Endothelial cell of umbilical vein (primary cell): ENCODE results near the gene TJP1. TPM values are rescaled to one million over a fixed set of nuclear protein-coding genes. Genes with fewer than 3 reads are reported as not detected.
A peak's percentile ranks its signal among the peaks of the same experiment; 100 is the strongest.

Experiments used
- BruUV-seq: library from RNA; stranded (reverse); fragments of 400-500 nt; replicated peaks from 2 replicates; lab custom pipeline; 2021; lab: Mats Ljungman, UMichigan
- CTCF ChIA-PET: fragments of 300-600, 350-600 bp; sonication (Branson Sonifier 250); formaldehyde crosslinking; loops from one replicate; lab custom pipeline; 2021; ENCODE audit warnings: antibody characterized with exemption, inconsistent platforms; lab: Charles Lee
- POLR2A ChIA-PET: fragments of 300-600, 350-600 bp; sonication (Branson Sonifier 250); formaldehyde crosslinking; loops from one replicate; lab custom pipeline; 2021; ENCODE audit warnings: antibody characterized with exemption, inconsistent platforms; lab: Charles Lee
- DNase-seq: peaks from one replicate; pipeline ENCODE4 v3.0.0-alpha.2; 2011; ENCODE audit warnings: low read depth, low spot score
- FAIRE-seq: peaks from 2 replicates; lab custom pipeline; 2011; peaks lifted over from hg19 to GRCh38; lab: Jason Lieb, UNC
- H2AFZ ChIP-seq: 2 replicates; pipeline ENCODE4 v1.6.0; 2012; ENCODE audit warnings: low read depth, low read length, control low read depth, inconsistent platforms
- H3K27ac ChIP-seq: 2 replicates; pipeline ENCODE4 v1.5.1; 2011; ENCODE audit warnings: low read depth, mild to moderate bottlenecking, control low read depth, low read length, moderate library complexity; ENCODE audit not compliant: insufficient read depth
- H3K27me3 ChIP-seq, 2 experiments: 2 replicates each; pipeline versions ENCODE4 v1.6.0 to v1.6.1; 2011; ENCODE audit warnings: low read length in 2 of 2, mixed read lengths in 1 of 2; ENCODE audit not compliant: control insufficient read depth in 2 of 2, insufficient read depth in 2 of 2
- H3K36me3 ChIP-seq, 2 experiments: 2 replicates in 1 of 2; 3 replicates in 1 of 2; pipeline ENCODE4 v1.5.1; 2011; ENCODE audit warnings: low read length in 2 of 2, mild to moderate bottlenecking in 1 of 2, moderate library complexity in 1 of 2; ENCODE audit not compliant: control insufficient read depth in 2 of 2, insufficient read depth in 2 of 2; ENCODE audit errors: extremely low read depth in 1 of 2
- H3K4me1 ChIP-seq: 3 replicates; pipeline ENCODE4 v1.5.1; 2011; ENCODE audit warnings: mild to moderate bottlenecking, low read length; ENCODE audit not compliant: control insufficient read depth, insufficient read depth; ENCODE audit errors: extremely low read depth
- H3K4me2 ChIP-seq: 2 replicates; pipeline ENCODE4 v1.6.1; 2011; ENCODE audit warnings: low read length, control low read depth, mixed read lengths; ENCODE audit not compliant: insufficient read depth
- H3K4me3 ChIP-seq, 3 experiments: fragments of 200-600 bp in 1 of 3; sonication (generic), shearing (Covaris generic) in 1 of 3; replicated peaks in 1 of 3; 2 replicates each; pipeline ENCODE4 v1.5.1; 2011 to 2016; ENCODE audit warnings: control low read depth in 3 of 3, low read length in 3 of 3, mild to moderate bottlenecking in 2 of 3, inconsistent platforms in 1 of 3, low read depth in 1 of 3, moderate library complexity in 1 of 3; ENCODE audit not compliant: insufficient read depth in 1 of 3
- H3K79me2 ChIP-seq: 2 replicates; pipeline ENCODE4 v1.6.0; 2012; ENCODE audit warnings: low read length, inconsistent platforms; ENCODE audit not compliant: control insufficient read depth, insufficient read depth
- H3K9ac ChIP-seq: replicated peaks from 2 replicates; pipeline ENCODE3; 2011; ENCODE audit warnings: low read length, control low read depth; ENCODE audit not compliant: insufficient read depth; ENCODE audit errors: extremely low read depth
- H3K9me1 ChIP-seq: replicated peaks from 3 replicates; pipeline ENCODE4 v1.6.0; 2011; ENCODE audit warnings: mild to moderate bottlenecking, low read length; ENCODE audit not compliant: control insufficient read depth, insufficient read depth; ENCODE audit errors: extremely low read depth
- H3K9me3 ChIP-seq: replicated peaks from 2 replicates; pipeline ENCODE4 v1.5.1; 2012; ENCODE audit warnings: low read length, inconsistent platforms; ENCODE audit not compliant: control insufficient read depth, insufficient read depth
- H4K20me1 ChIP-seq: replicated peaks from 2 replicates; pipeline ENCODE3; 2011; ENCODE audit warnings: mild to moderate bottlenecking, low read length; ENCODE audit not compliant: control insufficient read depth, insufficient read depth; ENCODE audit errors: extremely low read depth
- CTCF ChIP-seq, 2 donors: IDR thresholded peaks; 1 replicate in 1 of 2; 2 replicates in 1 of 2; pipeline ENCODE4 v1.5.1; 2011; ENCODE audit warnings: low read length in 2 of 2, mild to moderate bottlenecking in 2 of 2, moderate library complexity in 2 of 2, control low read depth in 1 of 2, inconsistent platforms in 1 of 2, low read depth in 1 of 2; ENCODE audit not compliant: insufficient read depth in 1 of 2; ENCODE audit errors: extremely low read depth in 1 of 2
- EZH2 ChIP-seq: IDR thresholded peaks from 2 replicates; pipeline ENCODE4 v1.6.1; 2012; ENCODE audit warnings: borderline replicate concordance, low read depth, mild to moderate bottlenecking, moderate library complexity, low read length, inconsistent platforms; ENCODE audit not compliant: severe bottlenecking
- JUN ChIP-seq: IDR thresholded peaks from 2 replicates; pipeline ENCODE4 v1.6.1; 2011; ENCODE audit warnings: borderline replicate concordance, low read depth; ENCODE audit not compliant: insufficient read length, insufficient read depth
- MYC ChIP-seq: IDR thresholded peaks from one replicate; pipeline ENCODE4 v1.6.1; 2011; ENCODE audit warnings: mild to moderate bottlenecking, low read depth, low read length
- POLR2A ChIP-seq: IDR thresholded peaks from 2 replicates; pipeline ENCODE4 v1.6.1; 2012; ENCODE audit warnings: low read depth, mild to moderate bottlenecking, control low read depth, low read length
- dilution Hi-C: fragments of 300-500 bp; cut with MboI; formaldehyde crosslinking; loops from one replicate; pipeline ENCODE4 v1.15.0; 2019; ENCODE audit warnings: low sequenced_read_pairs; ENCODE audit not compliant: extremely low pct_ligation_motif_present
- intact Hi-C: fragments of 100-400 bp; cut with micrococcal nuclease; formaldehyde crosslinking; loops from one replicate; pipeline ENCODE4 v1.10.0; 2022
- polyA plus RNA-seq, 4 experiments: library from polyadenylated mRNA; depleted of rRNA in 3 of 4; stranded (reverse) in 3 of 4; unstranded in 1 of 4; fragments of >200 nt; gene quantifications; 2 replicates each; pipeline versions ENCODE4 v1.2.1 to v1.2.3, GENCODE V29; 2011 to 2012; ENCODE audit warnings: missing spikeins in 1 of 4
- total RNA-seq: library from RNA; stranded (reverse); gene quantifications from 2 replicates; pipeline ENCODE4 v1.2.3, GENCODE V29; 2021
- TF ChIP-seq, protein P1 (sequence below): IDR thresholded peaks from 2 replicates; pipeline ENCODE4 v1.6.1; 2011; ENCODE audit not compliant: insufficient read depth, insufficient read length

TJP1 gene
- total and polyA plus RNA-seq, 2 donors (not counting 3 experiments of a cell fraction or from before 2014, with no cell fraction given), result 45.6 to 128 TPM

- POLR2A ChIA-PET, result no interaction called here
- Histone ChIP-seq H3K4me3 (no peak overlapping the region), H3K36me3 (no peaks in the 10 kb centered on the region), H3K9me1 (no peaks in the 10 kb centered on the region), H3K4me2 (no peak overlapping the region), H3K9me3 (no peaks in the 10 kb centered on the region), H2AFZ (no peak overlapping the region), H3K27ac (no peak overlapping the region), H4K20me1 (peaks cover 17% of the 10 kb centered on the region), H3K79me2 (peaks cover 99% of the 10 kb centered on the region), H3K27me3 (no peaks in the 10 kb centered on the region), H3K4me1 (peaks cover 40% of the 10 kb centered on the region), H3K9ac (no peak overlapping the region)
- TF ChIP-seq MYC, result no peak
- TF ChIP-seq POLR2A, result no peak
- TF ChIP-seq, protein P1, sequence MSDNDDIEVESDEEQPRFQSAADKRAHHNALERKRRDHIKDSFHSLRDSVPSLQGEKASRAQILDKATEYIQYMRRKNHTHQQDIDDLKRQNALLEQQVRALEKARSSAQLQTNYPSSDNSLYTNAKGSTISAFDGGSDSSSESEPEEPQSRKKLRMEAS, result peak; percentile 25
- TF ChIP-seq JUN, result no peak
- TF ChIP-seq EZH2, result no peak
- no peak for TF ChIP-seq CTCF (IDR thresholded peaks at IDR 0.05; ENCODE audit: extremely low read depth in 1 of 2, insufficient read depth in 1 of 2, low read depth in 1 of 2, low read length in 2 of 2)
- CTCF ChIA-PET, result interaction anchor here (1.0 to 2.1 kb wide), 3 partner anchors 67 to 123 kb away, joined by 3 to 10 read pairs (median 6); no protein-coding TSS in a partner anchor
- FAIRE-seq (no peak), DNase-seq (peak; percentile 62)
- intact Hi-C loops (no loop called here), dilution Hi-C loops (no loop called here)
- BruUV-seq, result no TSS peak
These were observed 7.1 kb downstream of the TJP1 start for GRCh38 chr15:29815000-29815710.
